HG03066 (cell line): ENCODE results near the gene KCNJ9.
A peak's percentile ranks its signal among the peaks of the same experiment; 100 is the strongest.

ENCODE experiments used
- ATAC-seq: cut with Tn5 transposase; IDR thresholded peaks from one replicate; pipeline ENCODE4 v1.9.1; 2021; ENCODE audit warnings: low read depth; ENCODE audit not compliant: unreplicated experiment

KCNJ9 gene

DNA sequence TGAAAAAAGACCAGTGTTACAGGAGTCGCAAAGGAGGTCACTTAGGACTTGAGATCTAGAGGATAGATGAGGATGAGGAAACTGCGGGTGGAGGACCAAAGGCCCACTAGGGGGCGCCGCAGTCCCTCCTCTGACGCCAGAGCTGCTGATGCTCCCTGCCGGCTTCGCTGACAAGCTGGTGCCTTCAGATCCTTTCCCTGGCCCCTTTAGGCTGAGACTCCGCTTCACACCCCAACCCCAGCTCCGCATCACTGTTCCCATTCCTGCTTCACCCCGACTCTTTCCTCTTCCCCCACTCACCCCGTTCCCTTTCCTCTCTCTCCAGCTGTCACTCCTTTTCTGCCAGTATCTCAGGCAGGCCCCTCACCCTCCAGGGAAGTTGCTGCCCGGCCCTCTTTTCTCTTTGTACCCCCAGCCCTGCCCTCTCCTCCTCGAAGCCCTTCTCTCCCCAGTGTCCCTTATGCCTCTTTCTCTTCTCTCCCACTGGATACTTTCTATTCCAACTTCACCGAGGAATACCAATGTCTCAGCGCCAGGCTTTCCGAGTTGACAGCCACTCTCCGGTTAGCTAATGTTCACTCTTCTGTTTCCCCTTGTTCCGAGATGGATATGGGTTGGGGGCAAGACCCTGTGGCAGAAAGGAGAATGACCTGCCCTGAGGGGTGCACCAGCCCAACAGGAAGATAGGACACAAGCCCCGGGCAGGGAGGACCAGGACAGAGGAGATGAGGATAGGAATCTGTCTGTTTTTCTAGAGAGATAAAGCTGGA, 4.5 kb downstream of the KCNJ9 start:
- ATAC-seq, result no peak

DNA sequence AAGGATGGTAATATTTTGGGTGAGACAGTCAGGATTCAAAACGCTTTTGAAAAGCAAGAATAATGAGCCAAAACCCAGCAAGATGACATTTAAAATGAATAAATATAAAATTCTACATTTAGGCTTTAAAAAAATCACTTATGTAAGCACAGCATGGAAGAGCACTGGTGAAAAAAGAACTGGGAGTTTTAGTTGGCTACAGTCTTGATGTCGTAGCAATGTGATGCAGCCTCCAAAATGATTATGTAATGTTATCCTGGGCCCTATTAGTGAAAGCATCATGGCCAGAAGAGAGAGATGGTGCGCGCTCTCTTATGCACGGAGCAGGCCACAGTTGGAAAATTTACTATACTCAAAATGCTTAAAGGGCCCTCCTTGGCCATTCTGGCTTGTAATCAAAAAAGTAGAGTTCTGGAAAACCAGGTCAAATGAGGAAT, 5.1 kb downstream of the KCNJ9 start:
- ATAC-seq, result no peak

DNA sequence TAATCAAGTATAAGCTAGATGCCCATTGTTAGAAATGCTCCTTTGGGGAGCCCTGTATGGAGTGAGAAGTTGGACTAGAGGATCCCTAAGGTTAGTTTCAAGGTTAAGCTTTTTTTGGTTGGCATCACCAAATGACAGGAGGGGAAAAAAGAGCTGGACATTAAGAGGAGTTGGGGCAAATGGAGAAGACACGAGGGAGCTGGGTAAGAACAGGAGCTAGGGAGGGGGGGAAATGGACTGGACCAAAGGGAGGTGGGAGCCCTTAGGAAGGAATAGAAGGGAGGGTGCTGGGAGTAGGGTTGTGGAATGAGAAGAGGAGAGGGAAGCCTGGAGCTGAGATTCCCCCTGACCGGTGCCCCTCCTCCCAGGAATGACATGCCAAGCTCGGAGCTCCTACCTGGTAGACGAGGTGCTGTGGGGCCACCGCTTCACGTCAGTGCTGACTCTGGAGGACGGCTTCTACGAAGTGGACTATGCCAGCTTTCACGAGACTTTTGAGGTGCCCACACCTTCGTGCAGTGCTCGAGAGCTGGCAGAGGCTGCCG, 5.9 kb downstream of the KCNJ9 start:
- ATAC-seq, result no peak

DNA sequence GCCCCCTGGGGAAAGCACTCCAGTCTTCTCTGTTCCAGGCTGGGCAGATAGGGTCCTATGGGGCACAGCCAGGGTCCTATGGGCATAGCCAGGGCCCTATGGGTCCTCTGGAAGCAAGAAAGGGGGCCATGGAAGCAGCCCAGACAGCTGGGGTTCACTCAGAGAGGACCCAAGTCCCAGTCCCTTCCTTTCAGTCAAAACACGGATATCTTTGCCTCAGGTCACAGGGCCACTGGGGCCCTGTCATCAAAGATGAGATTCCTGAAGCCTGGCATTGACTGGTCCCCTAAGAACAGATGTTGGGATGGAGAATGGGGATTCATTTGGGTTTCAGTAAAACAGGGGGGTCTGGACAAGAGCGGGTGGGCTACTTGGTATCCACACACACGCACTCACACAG, 8.5 kb downstream of the KCNJ9 start:
- no peak for ATAC-seq

DNA sequence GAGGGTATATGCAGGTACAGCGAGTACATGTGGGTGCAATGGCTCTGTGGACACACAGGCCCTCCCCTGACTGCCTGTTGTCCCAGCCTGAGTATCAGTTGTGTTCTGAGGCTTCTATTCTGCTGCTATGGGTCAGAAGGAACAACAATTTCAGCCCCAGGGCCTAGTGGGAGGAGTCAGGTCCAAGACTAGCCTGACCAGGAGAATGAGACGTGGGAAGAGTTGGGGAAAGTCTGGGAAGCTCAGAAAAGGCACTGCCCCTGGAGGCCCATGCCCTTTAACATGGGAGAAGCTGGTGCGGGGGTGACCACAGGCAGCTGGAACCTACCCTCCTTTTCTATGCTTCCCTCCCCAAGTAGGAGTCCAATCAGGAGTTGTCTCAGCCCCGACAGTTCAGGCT, 9.4 kb downstream of the KCNJ9 start:
- ATAC-seq, result no peak

DNA sequence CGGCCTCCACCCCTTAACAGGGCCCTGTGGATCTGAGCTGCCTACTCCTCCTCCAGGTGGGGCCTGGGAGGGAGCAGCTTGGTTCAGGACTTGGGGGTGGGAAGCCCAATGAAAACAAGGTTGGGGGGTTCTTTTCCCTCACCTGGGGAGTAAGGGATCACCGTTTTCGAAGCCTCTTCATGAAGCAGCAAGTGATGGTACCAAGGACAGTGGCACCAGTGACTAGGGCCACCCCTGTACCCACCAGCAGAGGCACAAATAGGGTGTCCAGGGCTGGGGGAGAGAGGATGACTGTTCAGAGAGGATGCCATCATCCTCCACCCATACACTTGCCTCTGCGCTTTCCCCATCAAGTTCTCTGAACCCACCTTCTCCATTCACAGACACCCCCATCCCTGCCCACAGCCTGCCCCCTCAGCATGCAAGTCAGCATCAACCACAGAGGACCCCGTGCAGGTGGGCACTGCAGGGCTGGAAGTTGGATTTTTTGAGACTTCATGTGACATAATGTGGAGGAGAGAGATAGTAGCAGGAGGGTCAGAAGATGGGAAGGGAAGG, 10.4 kb downstream of the KCNJ9 start:
- ATAC-seq, result no peak

DNA sequence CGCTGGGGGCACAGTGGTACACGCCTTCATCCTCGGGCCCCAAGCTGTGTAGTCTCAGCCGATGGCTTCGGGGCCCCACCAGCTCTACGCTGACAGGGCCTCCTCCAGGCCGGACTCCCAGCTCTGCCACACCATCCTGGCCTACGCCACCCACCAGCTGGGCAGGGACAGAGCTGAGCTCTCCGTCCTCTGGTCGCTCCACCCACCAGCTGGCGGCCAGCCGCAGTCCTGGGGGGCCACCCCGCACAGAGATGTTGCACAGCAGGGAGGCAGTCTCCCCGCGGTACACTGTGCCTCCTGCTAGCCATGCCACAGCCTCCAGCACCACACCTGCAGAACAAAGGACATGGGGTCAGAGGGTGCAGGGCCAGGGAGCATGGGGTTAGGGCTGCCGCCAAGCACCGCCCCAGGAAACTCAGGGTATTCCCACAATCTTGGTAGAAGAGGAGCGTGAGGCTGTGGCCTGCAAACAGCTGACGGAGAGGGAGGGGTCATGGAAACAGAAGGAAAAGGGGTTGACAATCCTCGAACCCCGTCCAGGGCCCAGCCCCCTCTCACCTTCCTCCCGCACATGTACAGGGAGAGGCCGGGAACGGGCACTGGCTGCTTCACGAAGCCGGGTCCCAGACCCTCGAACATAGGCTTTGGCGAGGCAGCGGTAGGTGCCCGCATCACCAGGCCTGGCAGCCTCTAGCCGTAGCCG, 11.2 kb downstream of the KCNJ9 start:
- ATAC-seq, result no peak

DNA sequence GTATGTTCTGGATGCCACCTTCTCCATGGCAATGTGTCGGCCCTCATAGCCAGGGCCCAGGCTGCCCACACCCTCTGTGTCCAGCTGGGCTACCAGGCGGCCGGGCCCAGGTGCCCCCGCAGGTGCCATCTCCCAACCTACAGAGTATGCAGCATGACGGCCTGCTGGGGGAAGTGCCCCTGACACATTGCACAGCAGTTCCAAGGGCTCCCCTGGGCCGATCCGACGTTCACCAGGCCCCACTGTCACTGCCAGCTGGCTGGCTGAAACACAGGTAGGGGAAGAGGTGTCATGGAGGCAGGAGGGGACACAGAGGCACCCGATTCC, 11.7 kb downstream of the KCNJ9 start:
- ATAC-seq, result no peak

DNA sequence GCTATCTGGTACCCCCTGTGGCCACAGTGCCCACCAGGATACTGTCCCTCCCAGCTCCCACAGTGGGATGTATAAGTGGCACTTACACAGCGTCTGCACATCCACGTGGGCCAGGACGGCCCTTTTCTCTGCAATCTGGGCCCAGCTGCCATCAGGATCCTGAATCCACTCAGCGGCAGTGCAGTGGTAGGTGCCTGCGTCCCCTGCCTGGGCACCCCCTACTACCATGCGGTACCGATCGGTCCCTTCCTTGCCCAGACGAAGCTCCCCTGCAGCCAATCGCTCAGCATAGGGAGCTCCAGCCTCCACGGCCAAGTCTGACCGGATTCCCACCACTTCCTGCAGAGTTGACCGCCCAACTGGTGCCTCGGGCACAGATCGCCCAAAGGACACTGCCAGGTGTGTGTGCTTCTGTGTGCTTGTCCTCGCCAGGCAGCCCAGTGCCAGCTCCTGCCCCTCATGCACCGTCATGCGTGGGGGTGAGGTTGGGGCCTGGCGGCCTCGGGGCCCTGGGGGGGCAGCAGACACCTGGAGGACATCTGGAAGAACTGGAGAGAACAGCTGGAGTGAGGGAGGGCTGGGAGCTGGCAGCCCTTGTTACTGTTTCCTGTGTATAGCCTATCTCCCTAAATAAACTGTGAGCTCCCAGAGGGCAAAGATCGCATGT, 12.4 kb downstream of the KCNJ9 start:
- ATAC-seq, result no peak

DNA sequence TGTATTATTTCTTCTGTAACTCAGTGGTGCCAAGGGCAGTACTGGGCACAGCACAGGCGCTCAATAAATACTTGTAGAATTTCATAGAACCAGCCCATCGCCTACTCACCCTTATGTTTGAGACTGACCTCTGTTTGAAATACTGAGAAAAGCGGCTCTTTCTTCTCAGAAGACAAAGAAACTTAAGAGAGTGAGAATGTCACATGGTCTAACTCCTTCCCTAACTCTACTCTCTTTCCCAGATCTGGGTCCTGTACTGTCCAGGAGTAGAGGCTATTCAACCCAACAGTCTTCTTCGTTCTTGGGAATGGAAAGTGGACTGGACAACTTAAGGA, 12.9 kb downstream of the KCNJ9 start:
- ATAC-seq, result no peak

DNA sequence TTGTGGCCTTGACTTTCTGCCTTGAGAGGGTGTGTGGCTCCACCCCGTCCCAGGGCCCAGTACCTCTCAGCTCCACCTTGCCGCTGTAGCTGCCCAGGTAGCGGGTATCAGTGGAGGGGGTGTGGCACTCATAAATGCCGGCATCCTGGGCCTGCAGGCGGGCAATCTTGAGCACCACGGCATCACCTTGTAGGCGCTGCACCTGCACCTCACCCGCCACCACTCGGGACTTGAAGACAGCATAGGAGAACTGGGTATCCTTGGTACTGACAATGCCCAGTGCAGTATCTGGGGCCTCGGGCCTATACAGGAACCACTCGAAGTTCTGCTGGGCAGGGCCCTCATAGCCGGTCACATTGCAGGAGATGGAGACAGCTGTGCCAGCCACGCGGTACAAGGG, 13.5 kb downstream of the KCNJ9 start:
- no peak for ATAC-seq

DNA sequence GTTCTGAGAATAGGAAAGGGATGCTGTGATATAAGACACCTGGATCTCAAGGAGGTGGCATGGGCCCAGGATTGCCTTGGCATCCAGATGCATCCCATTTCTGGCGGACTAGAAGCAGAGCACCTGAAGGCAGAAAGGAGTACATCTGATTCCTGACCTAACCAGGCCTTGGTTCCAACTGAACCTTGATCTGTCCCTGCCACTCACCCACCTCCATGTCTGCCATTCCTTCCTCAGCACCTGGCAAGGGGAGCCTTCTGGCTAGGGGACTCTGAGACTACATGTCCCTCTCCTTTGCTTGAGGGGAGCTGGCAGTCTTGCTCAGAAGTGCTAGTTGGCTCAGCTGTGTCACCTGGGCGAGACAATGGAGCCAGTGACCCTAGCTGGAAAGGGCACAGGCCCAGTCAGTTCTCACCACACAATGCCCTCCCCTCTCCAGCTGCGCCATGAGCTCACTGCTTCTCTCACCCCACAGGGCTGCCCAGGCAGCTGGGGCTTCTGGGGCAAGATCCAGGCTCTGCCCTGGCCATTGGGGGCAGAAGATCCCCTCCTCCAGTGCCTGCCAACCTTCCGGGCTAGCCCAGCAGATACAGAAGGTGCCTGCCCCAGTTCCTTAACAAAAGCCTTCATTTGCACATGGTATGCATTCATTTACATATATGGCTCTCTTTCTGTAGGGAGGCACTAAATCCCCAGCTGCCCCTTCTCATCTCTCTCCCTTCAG, 14.2 kb downstream of the KCNJ9 start:
- no peak for ATAC-seq

DNA sequence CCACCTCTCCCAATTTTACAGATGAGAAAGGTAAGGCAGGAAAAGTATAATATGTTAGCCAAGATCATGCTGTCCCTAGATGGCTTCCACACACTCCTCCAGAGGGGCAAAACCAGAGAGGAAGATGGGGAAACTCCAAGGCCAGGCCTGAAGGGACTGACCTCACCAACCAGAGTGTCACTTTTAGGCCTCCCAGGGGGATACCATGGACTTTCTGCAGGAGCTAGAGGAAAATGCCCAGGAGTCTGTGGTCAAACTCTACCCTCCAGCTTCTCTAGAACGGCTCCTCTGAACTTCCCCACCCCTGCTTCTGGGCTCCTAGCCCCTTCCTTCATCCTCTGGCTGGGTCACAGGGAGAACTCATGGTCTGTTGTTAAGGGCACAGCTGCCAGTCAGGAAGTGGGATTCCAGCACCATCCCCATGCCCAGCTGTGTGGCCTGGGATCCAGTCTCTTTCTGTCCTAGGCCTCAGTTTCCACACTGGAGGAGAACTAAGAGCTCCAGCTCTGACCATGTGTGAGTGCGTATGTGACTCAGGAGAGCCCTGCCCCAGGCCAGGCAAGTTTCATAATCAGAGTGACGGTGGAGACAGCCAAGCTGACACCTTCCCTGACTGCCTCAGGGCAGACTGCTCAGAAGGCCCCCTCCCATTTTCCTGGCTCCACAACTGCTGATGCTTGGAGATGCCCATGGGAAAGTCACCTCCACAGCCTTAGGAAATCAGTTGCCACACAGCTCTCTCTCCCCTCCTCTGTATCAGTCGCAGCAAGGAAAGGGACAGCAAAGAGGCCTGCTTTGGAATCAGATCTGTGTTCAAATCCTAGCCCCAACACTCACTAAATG, 15.2 kb downstream of the KCNJ9 start:
- ATAC-seq, result no peak

DNA sequence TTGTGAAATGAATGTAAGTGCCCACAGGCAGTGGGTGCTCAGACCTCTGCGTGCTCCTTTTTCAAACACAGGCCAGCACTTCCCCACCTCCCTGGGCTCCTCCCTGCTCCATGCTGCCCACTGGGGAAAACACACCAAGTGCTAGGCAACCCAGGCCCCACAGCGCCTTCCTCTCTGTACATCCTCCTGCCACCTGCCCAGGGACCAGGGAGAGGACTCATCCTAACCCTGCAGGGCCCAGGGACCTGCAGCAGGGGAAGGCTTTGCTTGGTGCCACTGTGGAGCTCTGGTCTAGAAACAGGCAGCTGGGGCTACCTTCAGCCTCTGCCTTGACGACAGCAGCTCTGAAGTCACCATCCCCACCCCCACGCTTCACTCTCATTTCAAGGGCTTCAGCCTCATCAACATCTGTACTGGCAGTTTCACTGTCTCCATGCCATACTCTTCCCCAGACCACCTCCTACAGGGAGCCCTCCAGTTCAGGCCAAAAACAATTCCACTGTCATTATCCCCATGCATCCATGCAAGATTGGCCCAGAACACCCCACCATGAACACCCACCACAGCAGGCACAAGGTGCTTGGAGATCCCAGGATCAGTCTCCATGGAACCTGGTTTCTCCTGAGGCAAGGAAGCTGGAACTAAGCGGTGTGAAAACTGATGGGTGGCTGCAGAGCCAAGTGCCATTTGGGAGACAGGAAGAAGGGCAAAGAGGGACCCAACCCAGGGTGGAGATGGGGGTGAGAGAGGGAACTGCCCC, 16.0 kb downstream of the KCNJ9 start:
- ATAC-seq, result no peak

DNA sequence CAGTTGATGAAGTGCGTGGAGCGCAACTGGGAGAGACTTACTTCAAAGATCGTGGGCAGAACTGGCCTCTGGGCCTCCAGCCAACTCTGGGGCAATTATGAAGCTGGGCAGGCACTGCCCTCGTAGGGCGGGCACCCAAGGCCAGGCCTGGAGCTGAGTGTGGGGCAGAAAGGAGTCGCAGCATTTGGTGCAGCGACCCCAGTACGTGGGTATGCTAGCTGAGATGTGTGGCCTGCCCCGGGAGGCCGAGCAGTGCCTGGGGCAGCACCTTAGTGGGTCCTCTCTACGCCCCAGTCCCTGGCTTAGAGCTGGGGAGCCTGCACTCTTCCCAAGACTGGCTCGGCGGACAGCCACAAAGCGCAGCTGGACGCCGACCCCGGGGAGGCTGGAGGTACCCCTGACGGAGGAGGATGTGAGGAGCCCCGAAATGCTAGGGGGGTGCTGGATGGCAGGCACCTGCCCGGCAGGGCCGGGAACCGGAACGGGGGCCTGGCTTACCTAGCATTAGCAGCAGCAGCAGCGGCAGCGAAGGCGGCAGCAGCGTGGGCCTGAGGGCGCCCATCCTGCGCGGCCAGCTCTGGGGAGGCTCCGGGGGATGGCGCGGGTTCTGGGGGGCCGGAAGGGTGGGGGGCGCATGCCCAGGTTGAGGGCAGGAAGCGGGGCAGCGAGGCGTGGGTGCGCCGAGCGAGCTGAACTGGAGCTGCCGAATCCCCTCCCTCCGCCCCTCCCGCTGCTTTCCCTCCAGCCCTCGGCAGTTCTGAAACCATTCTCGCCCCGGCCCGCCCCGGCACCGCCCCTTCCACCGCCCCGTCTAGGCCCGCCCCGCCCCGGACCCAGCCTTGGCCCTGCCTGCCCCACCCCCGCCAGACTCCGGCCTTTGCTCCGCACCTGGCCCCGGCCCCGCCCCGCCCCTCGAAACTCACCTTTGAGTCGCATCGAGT, 16.8 kb downstream of the KCNJ9 start, which contains the start of gene IGSF8:
IGSF8 (minus strand) TSS at position 709 of the 941 bp plus-strand sequence; CDS start at position 562, 147 bp downstream.
- ATAC-seq, result peak; percentile 45

DNA sequence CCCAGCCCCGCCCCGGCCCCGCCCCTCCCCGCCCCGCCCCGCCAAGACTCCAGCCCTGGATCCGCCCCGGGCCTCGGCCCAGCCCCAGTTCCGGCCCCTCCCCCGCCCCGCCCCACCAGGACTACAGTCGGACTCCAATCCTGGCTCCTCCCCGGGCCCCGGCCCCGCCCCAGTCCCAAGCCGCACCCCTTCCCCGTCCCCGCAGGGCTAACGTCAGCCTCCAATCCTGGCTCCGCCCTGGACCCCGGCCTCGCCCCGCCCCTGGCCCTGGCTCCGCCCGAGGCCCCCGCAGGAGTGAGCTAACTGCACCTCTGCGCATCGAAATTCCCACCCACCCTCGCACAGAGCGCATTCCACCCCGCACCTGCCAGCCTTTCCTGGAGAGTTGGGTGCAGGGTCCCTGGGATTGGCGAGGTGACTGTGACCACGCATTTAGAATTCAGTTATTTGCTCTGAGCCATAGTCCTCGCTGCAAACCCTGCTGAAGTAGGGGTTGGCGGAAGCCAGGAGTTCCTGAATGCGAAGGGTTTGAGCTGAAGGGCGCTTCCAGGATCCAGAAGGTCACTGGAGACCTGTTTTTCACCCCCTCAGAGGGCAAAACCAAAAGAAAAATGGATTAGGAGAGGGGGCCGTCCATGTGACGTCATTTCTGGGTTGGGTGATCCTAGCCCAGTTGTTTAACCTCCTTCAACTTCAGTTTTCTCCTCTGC, 17.7 kb downstream of the KCNJ9 start:
- peak; percentile 83 for ATAC-seq

DNA sequence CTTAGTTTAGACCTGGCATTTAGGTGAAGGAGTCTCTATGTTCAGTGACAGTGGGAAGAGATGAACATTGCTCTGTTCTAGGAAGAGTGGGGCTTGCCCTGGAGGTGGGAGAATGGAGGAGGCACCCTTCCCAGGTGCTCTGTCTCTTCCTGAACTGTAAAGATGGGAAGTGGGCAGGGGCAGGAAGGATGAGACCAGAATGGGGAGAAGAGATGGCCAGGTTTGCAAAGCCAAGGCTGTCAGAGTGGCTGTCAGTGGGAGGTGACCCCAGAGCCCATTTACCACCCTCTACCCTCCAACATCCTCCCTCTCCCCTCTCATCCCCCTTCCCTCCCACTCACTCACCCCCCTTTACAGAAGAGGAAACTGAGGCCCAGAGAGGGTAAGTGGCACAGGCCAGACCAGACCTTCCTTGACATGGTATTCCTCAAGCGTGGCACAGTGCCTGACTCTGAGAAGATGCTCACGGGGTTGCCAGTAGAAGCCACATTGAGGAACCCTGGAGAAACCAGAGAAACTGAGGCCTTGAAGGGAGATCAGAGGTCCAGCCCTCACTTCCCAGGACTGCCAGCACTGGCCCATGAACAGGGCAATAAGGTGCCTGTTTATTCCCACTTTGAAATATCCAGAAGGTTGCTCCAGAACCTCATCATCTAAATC, 18.5 kb downstream of the KCNJ9 start:
- ATAC-seq, result no peak
